WERI-Rb-1 (cell line): ENCODE results near the gene KDM6A.
A peak's percentile ranks its signal among the peaks of the same experiment; 100 is the strongest.

ENCODE experiments used
- DNase-seq: peaks from one replicate; pipeline ENCODE4 v3.0.0-alpha.2; 2020
- H3K27ac ChIP-seq: fragments of 250-450 bp; sonication (Bioruptor Pico); 2 replicates; pipeline ENCODE4 v1.5.1; 2020; ENCODE audit warnings: mild to moderate bottlenecking, moderate library complexity
- H3K27me3 ChIP-seq: fragments of 250-450 bp; sonication (Bioruptor Pico); 2 replicates; pipeline ENCODE4 v1.5.1; 2021; ENCODE audit warnings: mild to moderate bottlenecking, low read depth, moderate library complexity; ENCODE audit not compliant: insufficient read depth, severe bottlenecking
- H3K36me3 ChIP-seq: fragments of 250-450 bp; sonication (Bioruptor Pico); 2 replicates; pipeline ENCODE4 v1.5.1; 2020; ENCODE audit warnings: mild to moderate bottlenecking, moderate library complexity
- H3K4me3 ChIP-seq: 2 replicates; pipeline ENCODE4 v1.5.1; 2011; ENCODE audit warnings: low read depth, mild to moderate bottlenecking, control low read depth, low read length
- H3K9me3 ChIP-seq: fragments of 250-450 bp; sonication (Bioruptor Pico); 2 replicates; pipeline ENCODE4 v1.5.1; 2021; ENCODE audit warnings: mild to moderate bottlenecking, moderate library complexity; ENCODE audit not compliant: severe bottlenecking
- CTCF ChIP-seq: IDR thresholded peaks from 2 replicates; pipeline ENCODE4 v1.5.1; 2011; ENCODE audit warnings: low read depth, mild to moderate bottlenecking, control low read depth, inconsistent platforms, low read length

KDM6A gene

GRCh38 chrX:44874420-44875184, 1.6 kb downstream of the KDM6A start:
- Histone ChIP-seq H3K27me3 (no peaks in the 10 kb centered on the region), H3K36me3 (peaks cover 25% of the 10 kb centered on the region), H3K4me3 (peak overlapping the region; percentile 97), H3K27ac (peak overlapping the region; percentile 97), H3K9me3 (no peaks in the 10 kb centered on the region)
- peak; percentile 25 for DNase-seq
- TF ChIP-seq CTCF: no peak

DNA sequence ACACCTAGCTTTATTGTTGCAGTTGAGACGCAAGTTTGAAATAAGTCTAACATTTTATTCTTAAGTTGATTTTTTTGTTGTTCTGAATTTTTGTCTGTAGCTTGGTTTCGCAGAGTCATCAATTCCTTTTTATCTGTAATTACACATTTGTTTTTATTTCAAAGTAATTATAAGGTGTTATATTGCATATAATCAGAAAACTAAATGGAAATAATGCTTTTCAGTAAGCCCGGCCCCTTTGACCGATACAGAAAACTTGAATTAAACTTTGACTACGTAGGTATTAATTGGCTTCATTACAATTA, 2.1 kb downstream of the KDM6A start:
- DNase-seq: no peak
- Histone ChIP-seq H3K36me3 (peaks cover 26% of the 10 kb centered on the region), H3K27ac (peak overlapping the region; percentile 40; the same call in 1 of the 2 replicates), H3K27me3 (no peaks in the 10 kb centered on the region), H3K4me3 (peak overlapping the region; percentile 97), H3K9me3 (no peaks in the 10 kb centered on the region)
- TF ChIP-seq CTCF: no peak

DNA sequence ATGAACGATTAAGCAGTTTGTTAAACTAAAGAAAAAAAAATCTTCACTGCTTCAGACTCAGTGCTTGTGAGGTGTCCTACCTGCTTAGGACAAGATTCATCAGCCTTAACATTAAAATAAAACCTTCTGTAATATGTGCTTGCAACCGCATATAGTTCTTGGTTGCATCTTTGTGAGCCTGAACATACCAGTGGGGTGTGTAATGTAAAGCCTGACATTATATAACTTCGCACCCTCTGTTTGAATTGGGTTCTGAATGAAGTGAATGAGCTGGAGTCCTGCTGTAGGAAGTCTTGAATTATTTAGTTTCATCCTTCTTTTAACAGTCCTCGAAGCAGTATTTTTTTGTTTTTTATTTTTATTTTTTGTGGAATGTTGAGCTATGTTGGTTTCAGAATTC, 3.1 kb downstream of the KDM6A start:
- TF ChIP-seq CTCF: no peak
- no peak for DNase-seq
- Histone ChIP-seq H3K27me3 (no peaks in the 10 kb centered on the region), H3K36me3 (peaks cover 26% of the 10 kb centered on the region), H3K4me3 (no peak overlapping the region), H3K27ac (no peak overlapping the region), H3K9me3 (no peaks in the 10 kb centered on the region)

- H3K27ac ChIP-seq: no peak overlapping the region
- TF ChIP-seq CTCF: no peak
- H3K36me3 ChIP-seq: peaks cover 26% of the 10 kb centered on the region
- no peak overlapping the region for H3K4me3 ChIP-seq
- DNase-seq: no peak
- H3K27me3 ChIP-seq: no peaks in the 10 kb centered on the region
- H3K9me3 ChIP-seq: no peaks in the 10 kb centered on the region
Observed at GRCh38 chrX:44876767-44877166, 3.8 kb downstream of the KDM6A start.

DNA sequence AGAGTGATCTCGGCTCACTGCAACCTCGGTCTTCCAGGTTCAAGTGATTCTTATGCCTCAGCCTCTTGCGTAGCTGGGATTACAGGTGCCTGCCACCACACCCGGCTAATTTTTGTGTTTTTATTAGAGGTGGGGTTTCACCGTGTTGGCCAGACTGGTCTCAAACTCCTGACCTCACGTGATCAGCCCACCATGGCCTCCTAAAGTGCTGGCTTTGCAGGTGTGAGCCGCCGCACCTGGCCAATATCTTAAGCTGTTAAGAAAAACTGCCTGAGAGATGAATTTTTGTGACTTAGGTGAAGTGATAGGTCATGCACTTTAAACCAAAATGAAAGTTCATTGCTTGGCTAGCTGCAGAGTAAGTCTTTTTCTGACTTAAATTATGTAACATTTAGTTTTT, 5.8 kb downstream of the KDM6A start:
- TF ChIP-seq CTCF: no peak
- no peaks in the 10 kb centered on the region for H3K9me3 ChIP-seq
- H3K27ac ChIP-seq: no peak overlapping the region
- no peak for DNase-seq
- no peak overlapping the region for H3K4me3 ChIP-seq
- H3K36me3 ChIP-seq: peaks cover 17% of the 10 kb centered on the region
- H3K27me3 ChIP-seq: no peaks in the 10 kb centered on the region

- Histone ChIP-seq H3K27ac (no peak overlapping the region), H3K36me3 (peaks cover 3% of the 10 kb centered on the region; the same call in 1 of the 2 replicates), H3K4me3 (no peak overlapping the region), H3K9me3 (no peaks in the 10 kb centered on the region), H3K27me3 (no peaks in the 10 kb centered on the region)
- no peak for TF ChIP-seq CTCF
- DNase-seq: no peak
Observed at GRCh38 chrX:44881549-44881948, 8.6 kb downstream of the KDM6A start.
